HG03108 (cell line): ENCODE measurements around the gene FITM1.
A peak's percentile ranks its signal among the peaks of the same experiment; 100 is the strongest.
"Not testable (repeated sequence)": the region's sequence is repeated elsewhere in the genome, so short reads cannot be mapped to it uniquely, and the experiment has no call there.

Experiments used
- ATAC-seq: cut with Tn5 transposase; IDR thresholded peaks from one replicate; pipeline ENCODE4 v1.9.1; 2021; ENCODE audit warnings: moderate library complexity; ENCODE audit not compliant: unreplicated experiment

The FITM1 gene

DNA sequence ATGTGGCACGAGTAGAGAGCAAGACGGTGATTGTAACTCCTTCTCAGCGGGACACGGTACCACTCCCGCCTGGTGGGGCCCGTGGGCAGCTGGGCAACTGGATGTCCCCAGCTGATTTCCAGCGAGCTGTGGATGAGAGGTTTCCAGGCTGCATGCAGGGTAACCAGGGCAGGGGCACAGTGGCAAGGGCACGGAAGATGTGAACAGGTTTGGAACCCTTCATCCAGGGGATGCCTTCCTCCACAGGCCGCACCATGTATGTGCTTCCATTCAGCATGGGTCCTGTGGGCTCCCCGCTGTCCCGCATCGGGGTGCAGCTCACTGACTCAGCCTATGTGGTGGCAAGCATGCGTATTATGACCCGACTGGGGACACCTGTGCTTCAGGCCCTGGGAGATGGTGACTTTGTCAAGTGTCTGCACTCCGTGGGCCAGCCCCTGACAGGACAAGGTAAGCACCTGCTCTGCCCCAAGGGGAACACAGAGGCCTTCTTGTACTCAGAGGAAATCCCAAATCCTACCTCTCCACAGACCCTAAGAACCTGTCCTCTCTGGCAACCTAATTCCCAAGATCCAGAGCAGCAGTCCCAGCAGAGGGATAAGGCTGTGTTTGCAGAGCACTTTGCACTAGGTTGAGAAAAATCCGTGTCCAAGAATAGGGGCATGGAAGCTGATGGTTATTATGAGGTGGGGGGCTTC lies 32.1 kb upstream of the FITM1 start:
- no peak for ATAC-seq

DNA sequence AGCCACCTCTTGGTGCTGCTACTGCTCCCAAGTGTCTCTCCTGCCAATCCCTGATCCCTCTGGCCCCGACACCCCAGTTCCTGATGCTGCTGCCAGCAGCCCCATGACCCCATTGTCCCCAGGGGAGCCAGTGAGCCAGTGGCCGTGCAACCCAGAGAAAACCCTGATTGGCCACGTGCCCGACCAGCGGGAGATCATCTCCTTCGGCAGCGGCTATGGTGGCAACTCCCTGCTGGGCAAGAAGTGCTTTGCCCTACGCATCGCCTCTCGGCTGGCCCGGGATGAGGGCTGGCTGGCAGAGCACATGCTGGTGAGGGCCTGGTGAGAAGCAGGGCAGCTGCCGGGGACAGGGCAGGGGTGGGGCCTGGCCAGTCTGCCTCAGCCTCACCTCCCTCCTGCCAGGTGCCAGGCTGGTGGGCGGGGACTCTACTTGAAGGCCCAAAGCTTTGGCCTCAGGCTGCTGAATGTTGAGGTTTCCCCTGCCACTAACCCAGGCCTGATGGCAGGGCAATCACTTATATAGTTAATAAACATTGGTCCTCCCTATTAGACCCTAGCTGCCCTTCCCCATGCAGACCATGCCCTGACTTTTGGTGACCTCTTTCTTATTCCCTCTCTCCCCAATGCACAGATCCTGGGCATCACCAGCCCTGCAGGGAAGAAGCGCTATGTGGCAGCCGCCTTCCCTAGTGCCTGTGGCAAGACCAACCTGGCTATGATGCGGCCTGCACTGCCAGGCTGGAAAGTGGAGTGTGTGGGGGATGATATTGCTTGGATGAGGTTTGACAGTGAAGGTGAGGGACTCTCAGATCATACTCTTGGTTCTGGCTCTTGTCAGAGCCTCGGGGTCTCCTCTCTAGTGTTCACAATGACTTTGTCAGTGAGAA lies 31.3 kb upstream of the FITM1 start:
- ATAC-seq, result no peak

DNA sequence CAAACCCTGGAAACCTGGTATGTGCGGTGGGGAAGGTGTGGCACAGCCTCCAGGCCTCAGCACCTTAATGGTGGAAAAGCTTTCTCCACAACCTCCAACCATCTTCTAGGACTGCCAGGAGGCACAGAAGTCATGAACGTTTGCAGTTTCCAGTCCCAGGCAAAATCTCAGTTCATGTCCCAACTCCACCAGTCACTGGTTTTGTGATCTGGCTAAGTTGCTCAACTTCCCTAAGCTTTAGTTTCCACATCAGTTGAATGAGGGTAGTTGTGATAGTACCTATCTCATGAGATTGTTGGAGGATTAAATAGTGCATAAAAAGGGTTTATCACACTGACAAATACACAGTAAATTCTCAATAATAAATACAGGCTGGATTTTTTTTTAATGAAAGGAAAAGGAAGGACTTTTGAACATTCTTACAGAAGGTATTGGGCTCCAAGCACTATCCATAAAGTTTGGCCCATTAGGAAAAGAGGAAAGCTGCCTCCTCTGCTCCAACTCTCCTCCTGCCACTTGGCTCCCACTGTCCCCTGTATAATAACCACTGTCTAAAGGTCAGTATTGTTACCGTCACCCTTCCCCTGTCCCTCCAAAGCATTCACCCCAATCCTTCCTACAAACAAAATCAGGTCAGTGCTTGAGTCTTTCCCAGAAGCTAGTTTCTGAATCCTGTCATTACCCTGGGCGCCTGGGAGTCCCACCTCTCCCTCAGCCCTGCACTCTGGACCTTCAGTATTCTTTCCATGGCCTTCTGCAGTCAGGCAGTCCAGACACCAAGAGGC lies 30.1 kb upstream of the FITM1 start:
- ATAC-seq, result no peak

DNA sequence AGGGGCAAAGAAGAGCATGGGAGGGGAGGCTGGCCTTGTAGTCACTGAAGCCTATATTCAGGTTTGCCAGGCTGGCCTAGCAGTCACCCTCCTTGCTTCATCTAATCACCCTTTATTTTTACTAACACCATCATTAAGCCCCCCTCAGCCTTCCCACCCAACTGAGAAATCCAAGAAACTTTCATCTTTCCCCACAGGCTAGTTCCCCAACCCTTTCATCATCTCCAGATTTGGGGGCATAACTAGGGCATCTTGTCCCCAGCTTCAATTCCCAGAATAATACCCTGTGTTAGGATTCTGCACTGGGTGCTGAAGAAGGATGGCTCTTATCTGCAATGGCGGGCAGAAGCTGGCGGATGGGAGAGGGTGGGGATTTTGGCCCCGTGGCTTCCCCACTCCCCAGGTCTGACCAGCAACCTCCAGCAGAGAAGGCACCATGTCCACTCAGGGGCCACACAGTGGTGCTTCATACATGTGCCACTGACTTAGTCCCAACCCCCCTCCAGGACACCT lies 29.4 kb upstream of the FITM1 start:
- no peak for ATAC-seq

DNA sequence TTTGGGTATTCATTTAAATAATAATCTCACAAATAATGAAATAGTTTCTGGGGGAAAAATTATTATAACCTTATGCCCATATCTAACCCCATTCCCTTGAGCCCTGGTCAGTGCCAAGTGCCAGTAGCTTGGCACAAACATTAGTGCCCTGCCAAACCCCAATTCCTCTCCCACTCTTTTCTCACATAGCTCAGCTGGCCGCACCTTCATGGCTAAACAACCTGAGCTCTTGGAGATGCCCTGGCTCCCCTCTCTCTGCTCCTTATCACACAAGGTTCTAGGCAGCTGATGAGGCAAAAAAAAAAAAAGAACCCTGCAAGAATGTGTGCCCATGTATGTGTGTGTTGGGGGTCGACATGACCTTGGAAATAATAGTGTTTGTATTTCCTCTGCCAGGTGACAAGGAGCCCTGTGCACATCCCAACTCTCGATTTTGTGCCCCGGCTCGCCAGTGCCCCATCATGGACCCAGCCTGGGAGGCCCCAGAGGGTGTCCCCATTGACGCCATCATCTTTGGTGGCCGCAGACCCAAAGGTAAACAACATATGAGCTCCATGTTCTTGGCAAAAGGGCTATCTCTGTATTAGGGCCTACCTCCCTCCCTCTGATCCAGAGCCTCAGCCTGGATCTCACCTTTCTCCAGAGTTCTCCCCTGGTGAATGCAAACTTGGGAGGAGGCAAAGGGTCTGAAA lies 28.0 kb upstream of the FITM1 start:
- ATAC-seq, result no peak

DNA sequence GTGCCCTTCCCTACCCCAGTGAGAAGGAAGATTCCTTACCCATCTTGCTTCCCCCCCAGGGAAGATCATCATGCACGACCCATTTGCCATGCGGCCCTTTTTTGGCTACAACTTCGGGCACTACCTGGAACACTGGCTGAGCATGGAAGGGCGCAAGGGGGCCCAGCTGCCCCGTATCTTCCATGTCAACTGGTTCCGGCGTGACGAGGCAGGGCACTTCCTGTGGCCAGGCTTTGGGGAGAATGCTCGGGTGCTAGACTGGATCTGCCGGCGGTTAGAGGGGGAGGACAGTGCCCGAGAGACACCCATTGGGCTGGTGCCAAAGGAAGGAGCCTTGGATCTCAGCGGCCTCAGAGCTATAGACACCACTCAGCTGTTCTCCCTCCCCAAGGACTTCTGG lies 27.0 kb upstream of the FITM1 start:
- no peak for ATAC-seq

DNA sequence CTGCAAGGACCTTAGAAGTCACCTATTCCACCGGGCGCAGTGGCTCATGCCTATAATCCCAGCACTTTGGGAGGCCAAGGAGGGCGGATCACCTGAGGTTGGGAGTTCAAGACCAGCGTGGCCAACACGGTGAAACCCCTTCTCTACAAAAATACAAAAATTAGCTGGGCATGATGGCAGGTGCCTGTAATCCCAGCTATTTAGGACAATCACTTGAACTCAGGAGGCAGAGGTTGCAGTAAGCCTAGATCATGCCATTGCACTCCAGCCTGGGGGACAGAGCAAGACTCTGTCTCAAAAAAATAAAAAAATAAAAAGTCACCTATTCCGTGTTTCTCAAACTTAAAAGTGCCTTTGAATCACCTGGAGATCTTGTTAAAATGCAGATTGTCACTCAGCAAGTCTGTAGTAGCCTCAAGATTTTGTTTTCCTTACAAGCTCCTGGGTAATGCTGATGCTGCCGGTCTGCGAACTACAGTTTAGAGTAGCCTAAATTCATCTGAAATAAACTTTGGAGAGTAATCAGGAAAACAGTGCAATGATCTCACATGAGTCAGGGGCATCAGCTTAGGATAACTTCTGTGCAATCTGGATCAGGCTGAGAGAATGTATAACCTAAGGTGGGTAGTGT lies 24.7 kb upstream of the FITM1 start:
- ATAC-seq, result not testable (repeated sequence)

DNA sequence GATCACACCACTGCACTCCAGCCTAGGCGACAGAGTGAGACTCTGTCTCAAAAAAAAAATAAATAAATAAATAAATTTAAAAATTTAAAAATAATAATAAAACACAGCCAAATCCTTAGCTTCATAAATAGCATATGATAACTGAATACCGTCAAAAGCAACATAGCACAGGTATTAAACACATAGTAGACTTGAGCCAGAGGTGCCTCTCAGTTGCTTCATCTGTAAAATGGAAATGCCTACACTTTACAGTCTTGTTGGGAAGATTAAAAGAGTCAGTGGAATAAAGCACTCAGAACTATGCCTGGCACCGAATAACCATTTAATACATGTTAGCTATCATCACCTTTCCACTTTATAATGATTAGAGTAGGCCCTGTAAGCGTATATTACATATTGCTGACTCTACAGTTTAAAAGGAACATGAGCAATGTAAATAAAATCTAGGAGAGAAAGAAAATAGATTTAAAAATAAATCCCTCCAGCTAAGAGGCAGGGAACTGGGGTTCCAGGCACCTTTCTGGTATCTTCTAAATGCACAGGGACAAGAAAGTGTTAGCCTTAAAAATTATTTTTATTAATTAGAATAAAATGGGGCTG lies 23.7 kb upstream of the FITM1 start:
- ATAC-seq, result no peak

DNA sequence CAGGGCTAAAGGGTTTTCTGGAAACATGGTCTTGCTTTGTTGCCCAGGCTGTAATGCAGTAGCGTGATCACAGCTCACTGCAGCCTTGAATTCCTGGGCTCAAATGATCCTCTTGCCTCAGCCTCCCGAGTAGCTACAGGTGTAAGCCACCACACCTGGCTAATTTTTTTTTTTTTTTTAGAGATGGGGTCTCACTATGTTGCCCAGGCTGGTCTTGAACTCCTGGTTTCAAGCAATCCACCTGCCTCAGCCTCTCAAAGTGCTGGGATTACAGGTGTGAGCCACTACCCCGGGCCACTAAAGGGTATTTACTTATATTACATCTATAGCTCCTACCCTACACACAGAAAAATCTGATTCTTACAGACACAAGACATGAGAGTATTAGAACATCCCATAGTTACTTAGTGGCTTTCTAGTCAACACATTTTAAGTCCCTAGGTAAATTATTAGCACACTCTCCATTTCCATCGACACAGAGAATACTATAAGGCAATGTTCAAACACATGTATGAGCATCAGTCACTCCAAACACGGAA lies 22.1 kb upstream of the FITM1 start:
- ATAC-seq, result peak; percentile 25

DNA sequence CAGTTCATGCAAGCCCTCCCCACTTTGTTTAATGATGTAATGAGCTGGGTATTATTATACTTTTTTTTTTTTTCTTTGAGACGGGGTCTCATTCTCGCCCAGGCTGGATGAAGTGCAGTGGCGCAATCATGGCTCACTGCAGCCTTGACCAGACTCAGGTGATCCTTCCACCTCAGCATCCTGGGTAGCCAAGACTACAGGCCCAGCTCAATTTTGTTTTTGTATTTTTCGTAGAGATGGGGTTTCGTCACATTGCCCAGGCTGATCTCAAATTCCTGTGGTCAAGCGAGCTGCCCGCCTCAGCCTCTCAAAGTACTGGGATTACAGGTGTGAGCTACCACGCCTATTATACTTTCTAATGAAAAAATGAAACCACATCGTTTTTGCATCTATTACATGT lies 20.4 kb upstream of the FITM1 start:
- ATAC-seq, result no peak

DNA sequence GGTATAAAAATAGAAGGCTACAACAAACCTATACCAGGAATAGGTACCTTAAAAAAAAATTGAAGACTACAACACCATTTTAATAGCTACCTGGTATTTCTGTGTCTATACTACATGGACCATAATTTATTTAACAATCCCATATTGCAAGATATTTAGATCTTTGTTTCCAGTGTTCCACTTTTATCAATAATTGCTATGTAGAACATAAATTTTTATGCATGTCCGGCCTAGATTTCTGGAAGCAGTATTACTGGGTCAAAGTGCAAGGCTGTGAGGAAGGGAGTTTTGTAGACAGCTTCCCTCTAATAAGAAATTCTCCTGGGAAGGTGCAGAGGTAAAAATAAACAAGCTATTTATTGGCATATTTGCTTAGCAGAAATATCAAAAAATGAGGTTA lies 19.9 kb upstream of the FITM1 start:
- ATAC-seq, result no peak

DNA sequence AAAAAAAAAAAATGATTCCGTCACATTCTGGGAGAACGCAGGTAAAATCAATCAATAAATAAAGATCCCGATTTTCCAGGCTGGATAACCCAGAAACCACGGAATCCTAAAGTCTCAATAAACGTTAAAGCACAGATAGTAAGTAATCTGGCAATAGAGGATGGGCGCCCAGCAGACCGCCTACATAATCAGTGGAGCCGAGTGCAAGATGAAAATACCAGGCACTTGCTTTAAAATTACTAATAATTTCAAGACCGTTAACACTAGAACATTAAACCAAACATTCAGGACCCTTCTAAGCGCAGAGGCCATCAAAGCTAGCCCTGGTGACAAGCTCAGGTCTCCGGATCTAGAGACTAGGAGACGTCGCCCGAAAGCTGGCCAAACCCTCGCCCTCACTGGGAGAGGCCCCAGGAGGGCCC lies 17.1 kb upstream of the FITM1 start:
- no peak for ATAC-seq

DNA sequence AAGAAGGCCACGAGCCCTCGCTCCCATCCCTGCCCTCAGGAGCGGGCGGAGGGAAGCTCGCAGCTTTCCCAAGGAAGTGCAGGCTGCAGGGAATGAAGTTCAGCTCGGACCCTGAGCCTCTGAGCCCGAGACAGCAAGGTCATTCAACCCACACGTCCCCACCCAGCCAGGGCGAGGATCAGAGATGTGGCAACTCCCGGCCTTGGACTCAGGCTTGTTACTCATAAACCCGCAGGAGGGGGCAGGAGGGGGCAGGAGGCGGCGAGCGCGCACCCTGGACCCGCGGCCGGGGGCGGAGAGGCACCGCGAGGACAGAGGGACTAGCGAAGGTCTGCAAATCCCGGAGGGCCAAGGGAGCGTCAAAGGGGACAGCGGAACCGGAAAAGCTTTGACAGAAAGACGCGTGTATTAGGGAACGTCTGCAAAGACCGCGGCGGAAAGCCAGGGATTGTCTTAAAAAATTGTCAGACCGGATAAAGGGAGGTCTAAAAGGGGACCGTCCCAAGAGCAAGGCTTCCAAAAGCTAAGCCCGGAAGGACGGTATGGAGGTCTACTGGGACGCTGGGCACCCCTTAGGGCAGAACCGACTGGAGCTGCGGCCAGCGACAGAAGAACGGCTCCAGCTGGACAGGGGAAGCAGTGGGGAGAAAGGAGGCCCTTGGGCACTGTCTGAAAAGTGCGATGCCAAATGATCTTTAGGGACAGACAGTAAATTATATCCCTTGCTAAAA lies 16.5 kb upstream of the FITM1 start:
- peak; percentile 24 for ATAC-seq

DNA sequence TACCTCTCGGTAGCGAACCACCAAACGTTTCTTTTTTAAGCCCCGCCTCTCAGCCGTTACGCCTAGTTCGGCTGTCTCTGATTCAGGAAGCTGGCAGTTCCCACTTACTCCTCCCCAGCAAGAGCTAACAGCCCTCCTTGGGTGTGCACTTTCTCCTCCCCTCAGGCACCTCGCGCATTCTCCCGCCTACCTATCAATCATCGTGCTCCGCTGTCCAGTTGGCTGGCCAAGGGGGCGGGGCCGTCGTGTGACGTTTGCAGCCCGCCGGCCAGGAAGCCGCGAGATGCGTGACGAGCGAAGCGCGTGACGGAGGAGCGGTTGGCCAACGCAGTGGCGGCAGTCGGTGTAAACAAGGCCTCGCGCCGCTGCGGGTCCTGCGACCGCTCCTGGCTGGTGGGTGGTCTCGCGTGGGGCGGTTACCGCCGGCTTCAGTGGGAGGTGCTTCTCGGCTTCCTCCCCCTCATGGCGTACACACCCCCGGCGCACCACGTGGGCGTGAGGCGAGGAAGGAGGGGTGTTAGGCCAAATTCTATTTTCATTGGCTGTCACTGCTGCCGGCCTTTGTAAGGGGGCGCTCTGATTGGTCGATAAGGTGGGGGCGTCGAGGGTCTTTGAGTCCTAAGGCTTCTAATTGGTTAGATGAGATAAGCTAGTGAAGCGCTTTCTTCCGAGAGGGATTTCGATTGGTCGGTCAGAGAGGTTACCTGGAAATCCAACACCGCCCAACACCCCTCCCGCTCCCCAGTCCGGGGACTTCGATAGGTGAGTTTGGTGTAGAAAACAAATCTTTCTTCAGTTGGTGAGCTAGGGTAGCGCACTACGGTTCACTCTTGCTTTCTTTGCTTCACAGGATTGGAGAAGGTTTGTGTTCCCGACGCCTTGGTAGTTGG lies 15.7 kb upstream of the FITM1 start, which contains the start of the genes DCAF11 and NRL:
TSS of gene DCAF11 (plus strand) at position 246 of the 890 bp plus-strand sequence. CDS start 818 bp downstream, outside the sequence.
TSS of gene NRL (minus strand) at position 418 of the 890 bp plus-strand sequence. CDS start 32,101 bp downstream, outside the sequence.
- ATAC-seq, result peak; percentile 79

DNA sequence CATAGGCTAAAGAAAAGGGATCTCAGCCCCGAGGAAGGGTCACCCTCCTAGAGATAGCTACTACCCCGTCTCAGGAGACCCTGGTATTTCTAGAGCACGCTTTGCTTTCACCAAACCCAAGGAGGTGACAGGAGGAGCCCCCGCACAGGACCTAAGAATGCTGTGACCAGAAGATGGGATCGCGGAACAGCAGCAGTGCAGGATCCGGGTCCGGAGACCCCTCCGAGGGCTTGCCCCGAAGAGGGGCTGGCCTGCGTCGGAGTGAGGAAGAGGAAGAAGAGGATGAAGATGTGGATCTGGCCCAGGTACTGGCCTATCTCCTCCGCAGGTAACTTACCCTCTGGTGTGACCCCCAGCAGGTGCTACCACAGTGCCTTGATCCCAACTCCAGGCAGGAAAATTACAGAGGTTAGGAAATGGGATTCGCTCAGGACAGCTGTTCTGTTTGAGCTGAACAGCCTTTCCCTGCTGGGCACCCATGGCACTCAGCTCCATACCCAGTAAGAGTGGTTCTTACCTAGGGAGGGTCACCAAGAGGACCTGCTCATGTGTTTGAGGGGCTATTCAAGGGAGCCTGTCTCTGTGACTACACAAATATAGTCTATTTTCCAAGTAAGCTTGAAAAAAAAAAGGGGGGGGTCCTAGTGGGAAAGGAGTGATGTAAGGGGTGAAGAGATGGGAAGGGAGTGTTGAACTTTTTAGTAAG lies 14.9 kb upstream of the FITM1 start:
- no peak for ATAC-seq

DNA sequence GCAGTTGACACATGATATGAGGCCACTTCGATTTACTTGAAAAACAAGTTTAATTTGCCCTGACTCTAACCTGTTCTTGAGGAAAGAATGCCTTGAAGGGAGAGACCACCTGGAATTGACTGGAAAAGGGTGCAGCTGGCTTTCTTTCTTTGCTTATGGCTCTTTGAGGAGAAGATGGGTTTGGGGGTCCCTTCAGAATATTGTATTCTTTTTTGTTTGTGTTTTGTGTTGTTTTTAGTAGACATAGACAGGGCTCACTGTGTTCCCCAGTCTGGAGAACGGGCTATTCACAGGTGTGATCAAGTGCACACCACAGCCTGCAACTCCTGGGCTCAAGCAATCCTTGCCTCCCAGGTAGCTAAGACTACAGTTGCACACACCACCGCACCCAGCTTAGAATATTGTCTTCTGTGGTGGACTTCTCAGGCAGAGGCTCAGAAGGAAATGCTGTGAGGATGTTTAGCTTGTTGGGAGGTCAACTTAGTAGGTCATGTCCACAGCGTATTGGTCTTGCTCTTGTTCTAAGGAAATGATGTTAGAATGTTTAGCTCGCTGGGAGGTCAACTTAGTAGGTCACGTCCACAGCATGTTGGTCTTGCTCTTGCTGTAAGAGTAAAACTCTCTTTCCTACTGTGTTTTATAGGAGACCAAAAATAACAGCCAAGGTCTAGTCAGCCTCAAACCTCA lies 14.2 kb upstream of the FITM1 start:
- no peak for ATAC-seq
